H1 (cell line): ENCODE measurements around the gene ARSB. TPM values are rescaled to one million over a fixed set of nuclear protein-coding genes. Genes with fewer than 3 reads are reported as not detected.

ENCODE experiments used
- GABPA ChIP-seq: IDR thresholded peaks from 2 replicates; pipeline ENCODE4 v1.6.1; 2011; ENCODE audit warnings: mild to moderate bottlenecking, low read length, moderate library complexity, borderline replicate concordance; ENCODE audit not compliant: insufficient read depth
- HDAC6 ChIP-seq: IDR thresholded peaks from one replicate; pipeline ENCODE4 v1.7.1; 2012; ENCODE audit warnings: low read depth, mild to moderate bottlenecking, inconsistent platforms, low read length, moderate library complexity
- JUND ChIP-seq: IDR thresholded peaks from 2 replicates; pipeline ENCODE4 v1.6.1; 2011; ENCODE audit warnings: mild to moderate bottlenecking, improper control_type of control experiment, low read length
- polyA plus RNA-seq, 7 experiments: library from polyadenylated mRNA; depleted of rRNA in 3 of 7; stranded (reverse) in 5 of 7; unstranded in 2 of 7; fragments of >200 nt in 5 of 7; fragments of 200-250 nt in 2 of 7; gene quantifications; 1 replicate in 5 of 7; 2 replicates in 1 of 7; 4 replicates in 1 of 7; pipeline versions ENCODE4 v1.2.1 to v1.2.3, GENCODE V29; 2011 to 2013; ENCODE audit warnings: missing spikeins in 2 of 7, mixed read lengths in 2 of 7
- total RNA-seq: library from RNA; stranded (reverse); fragmentation: NEBNext Ultra II Directional; extraction: Animal tissue kit (Norgen Biotek cat#: 25700); gene quantifications from 2 replicates; pipeline ENCODE4 v1.2.1, GENCODE V29; 2021

ARSB gene
- total and polyA plus RNA-seq, 2 of the 8 experiments (the other 6 are each of a cell fraction or from before 2014, with no cell fraction given) = 6.4 to 13.9 TPM

GRCh38 chr5:78888580-78889368, 96.3 kb downstream of the ARSB start (continued):
- TF ChIP-seq GABPA = no peak
- TF ChIP-seq HDAC6 = no peak
- no peak for TF ChIP-seq JUND
